ENCODE measurements around the gene USP40.

The USP40 gene

DNA sequence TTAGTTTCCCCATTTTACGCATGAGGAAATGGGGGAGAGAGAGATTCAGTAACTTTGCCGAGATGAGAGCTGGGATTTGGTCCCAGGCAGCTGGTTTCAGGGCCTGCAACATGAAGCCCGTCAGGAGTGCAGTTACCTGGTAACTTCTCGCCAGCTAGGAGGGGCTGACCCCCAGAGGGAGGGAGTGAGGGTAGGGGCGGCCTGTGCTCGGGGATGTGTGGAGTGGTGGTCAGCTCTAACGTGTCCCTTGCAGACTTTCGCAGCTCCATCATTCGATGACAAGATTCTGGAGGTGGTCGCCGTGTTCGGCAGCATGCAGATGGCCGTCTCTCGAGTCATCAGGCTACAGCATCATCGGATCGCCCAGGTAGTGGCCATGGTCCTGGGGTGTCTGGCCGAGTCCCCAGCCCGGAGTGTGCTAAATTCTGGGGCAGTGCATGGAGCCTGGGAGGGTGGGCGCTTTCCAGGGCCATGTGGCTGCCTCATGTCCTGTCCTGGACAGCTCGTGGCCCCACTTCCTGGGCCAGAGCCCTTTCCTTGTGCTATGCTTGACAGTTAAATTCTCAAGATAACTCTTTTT lies 108.5 kb downstream of the USP40 start:
- H3K4me3 ChIP-seq (ENCODE audit: low read depth, low read length): no peak overlapping the region
- in situ Hi-C loops (cut with HindIII; ENCODE audit: low sequenced_read_pairs): no loop called here
- no peak for DNase-seq (ENCODE audit: low read depth, low spot score)
- TF ChIP-seq, protein P1, sequence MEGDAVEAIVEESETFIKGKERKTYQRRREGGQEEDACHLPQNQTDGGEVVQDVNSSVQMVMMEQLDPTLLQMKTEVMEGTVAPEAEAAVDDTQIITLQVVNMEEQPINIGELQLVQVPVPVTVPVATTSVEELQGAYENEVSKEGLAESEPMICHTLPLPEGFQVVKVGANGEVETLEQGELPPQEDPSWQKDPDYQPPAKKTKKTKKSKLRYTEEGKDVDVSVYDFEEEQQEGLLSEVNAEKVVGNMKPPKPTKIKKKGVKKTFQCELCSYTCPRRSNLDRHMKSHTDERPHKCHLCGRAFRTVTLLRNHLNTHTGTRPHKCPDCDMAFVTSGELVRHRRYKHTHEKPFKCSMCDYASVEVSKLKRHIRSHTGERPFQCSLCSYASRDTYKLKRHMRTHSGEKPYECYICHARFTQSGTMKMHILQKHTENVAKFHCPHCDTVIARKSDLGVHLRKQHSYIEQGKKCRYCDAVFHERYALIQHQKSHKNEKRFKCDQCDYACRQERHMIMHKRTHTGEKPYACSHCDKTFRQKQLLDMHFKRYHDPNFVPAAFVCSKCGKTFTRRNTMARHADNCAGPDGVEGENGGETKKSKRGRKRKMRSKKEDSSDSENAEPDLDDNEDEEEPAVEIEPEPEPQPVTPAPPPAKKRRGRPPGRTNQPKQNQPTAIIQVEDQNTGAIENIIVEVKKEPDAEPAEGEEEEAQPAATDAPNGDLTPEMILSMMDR (IDR thresholded peaks at IDR 0.05; ENCODE audit: low read depth, low read length): no peak

DNA sequence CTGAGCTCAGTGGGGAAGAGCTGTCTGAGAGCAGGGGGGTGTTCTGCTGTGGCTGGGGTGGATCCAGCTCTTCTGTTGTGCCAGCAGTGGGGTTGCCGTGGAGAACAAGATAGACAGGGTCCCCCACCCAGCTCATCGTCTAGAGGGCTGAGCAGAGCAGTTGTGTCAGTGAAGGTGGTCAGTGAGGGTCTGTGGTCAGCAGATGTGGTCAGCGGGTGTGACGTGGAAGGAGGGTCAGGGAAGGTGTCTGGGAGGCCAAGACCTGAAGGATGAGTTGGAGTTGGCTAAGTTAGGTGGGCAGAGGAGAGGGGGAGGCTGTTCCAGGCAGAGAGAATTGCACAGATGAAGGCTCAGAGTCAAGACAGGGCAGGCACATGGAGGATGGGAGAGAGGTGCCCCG lies 109.2 kb downstream of the USP40 start:
- in situ Hi-C loops (cut with HindIII; ENCODE audit: low sequenced_read_pairs): no loop called here
- no peak for DNase-seq (ENCODE audit: low read depth, low spot score)
- no peak overlapping the region for H3K4me3 ChIP-seq (ENCODE audit: low read depth, low read length)
- TF ChIP-seq, protein P1 (IDR thresholded peaks at IDR 0.05; ENCODE audit: low read depth, low read length): no peak

DNA sequence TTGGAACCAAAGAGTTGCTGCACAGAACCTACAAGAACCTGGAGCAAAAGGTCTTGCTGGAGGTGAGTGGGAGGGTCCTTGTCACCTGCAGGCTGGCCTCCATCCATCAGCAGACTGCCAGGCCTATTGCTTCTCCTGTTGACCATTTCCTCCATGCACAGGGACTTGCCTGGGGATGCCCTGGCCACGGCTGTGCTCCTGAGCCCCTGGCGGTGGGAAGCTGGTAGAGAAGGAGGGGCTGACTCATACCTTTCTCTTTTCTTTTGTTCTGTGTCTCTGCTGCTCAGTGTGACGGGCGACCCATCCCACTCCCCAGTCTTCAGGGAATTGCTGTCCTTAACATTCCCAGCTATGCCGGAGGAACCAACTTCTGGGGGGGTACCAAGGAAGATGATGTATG lies 109.6 kb downstream of the USP40 start:
- in situ Hi-C loops (cut with HindIII; ENCODE audit: low sequenced_read_pairs): no loop called here
- no peak overlapping the region for H3K4me3 ChIP-seq (ENCODE audit: low read depth, low read length)
- DNase-seq (ENCODE audit: low read depth, low spot score): no peak
- TF ChIP-seq, protein P1 (IDR thresholded peaks at IDR 0.05; ENCODE audit: low read depth, low read length): no peak

DNA sequence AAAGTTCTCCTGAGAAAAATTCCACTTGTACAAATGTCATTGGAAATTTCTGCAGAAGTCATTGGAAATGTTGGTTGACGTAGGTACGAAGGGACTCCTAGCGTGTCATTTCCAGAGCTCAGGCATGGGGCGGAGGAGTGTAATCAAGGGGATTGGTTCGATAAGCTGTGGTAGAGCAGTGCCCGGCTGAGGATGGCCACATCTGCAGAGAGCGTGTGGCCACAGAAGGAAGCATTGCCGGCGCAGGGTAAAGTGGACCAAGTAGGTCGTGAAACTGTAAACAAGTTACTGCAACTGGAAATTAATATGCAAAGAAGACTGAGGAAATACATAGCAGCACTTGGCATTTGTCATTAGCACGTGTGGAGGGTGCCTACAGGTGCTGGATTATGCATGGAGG lies 110.5 kb downstream of the USP40 start:
- no peak for DNase-seq (ENCODE audit: low read depth, low spot score)
- TF ChIP-seq, protein P1 (IDR thresholded peaks at IDR 0.05; ENCODE audit: low read depth, low read length): no peak
- in situ Hi-C loops (cut with HindIII; ENCODE audit: low sequenced_read_pairs): no loop called here
- no peak overlapping the region for H3K4me3 ChIP-seq (ENCODE audit: low read depth, low read length)

DNA sequence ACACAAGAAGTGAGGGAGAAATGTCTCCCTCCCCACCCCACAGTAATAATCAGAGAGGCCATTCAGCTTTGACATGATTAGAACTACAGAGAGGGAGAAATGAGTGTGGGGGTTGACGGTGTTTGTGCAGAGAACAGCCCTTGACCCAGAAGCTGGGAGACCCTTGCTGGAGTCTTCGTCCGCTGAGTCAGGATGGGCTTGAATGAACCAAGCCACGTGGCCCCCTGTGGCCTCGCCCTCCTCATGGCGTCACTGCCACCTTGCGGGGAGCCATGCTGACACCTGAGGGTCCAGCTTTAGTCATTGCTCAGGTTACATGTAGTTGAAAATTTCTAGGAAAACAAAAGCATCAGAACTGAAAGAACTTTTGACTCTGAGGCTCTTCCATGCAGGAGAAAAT lies 111.1 kb downstream of the USP40 start:
- no peak for DNase-seq (ENCODE audit: low read depth, low spot score)
- in situ Hi-C loops (cut with HindIII; ENCODE audit: low sequenced_read_pairs): no loop called here
- H3K4me3 ChIP-seq (ENCODE audit: low read depth, low read length): no peak overlapping the region
- TF ChIP-seq, protein P1 (IDR thresholded peaks at IDR 0.05; ENCODE audit: low read depth, low read length): no peak

DNA sequence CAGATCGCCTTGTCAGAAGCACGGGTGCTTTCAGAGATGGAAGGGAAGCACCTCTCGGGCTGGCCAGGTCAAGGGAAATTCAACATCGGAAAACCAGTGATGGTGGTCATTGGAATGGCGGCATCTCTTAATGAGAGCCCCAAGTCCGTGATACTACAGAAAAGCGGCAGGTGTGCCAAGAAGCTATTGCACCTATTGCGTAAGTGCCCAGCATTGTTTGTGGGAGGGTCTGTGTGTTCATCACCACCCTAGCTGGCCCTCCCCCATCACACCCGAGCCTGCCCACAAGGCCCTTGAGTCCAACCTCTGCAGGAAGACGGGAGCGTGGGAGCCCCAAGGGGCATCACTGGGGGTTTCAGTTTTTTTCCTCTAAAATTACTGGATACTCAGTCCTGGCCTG lies 111.6 kb downstream of the USP40 start:
- H3K4me3 ChIP-seq (ENCODE audit: low read depth, low read length): no peak overlapping the region
- TF ChIP-seq, protein P1 (IDR thresholded peaks at IDR 0.05; ENCODE audit: low read depth, low read length): no peak
- in situ Hi-C loops (cut with HindIII; ENCODE audit: low sequenced_read_pairs): no loop called here
- DNase-seq (ENCODE audit: low read depth, low spot score): no peak

DNA sequence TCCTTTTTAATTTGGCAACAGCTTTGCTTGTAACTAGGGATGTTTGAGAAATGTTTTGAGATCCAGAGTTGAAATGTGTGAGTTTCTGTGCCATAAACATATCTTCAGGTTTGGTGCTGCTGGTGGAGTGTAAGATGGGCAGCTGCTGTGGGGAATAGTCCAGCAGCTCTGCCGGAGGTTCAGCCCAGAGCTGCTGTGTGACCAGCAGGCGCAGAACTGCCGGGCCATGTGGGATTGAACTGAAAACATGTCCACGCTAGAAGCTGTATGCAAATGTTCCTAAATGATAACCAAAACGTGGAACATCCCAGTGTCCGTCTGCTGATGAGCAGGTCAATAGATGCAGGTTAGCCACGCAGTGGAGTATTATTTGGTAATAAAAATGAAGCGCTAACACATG lies 112.7 kb downstream of the USP40 start:
- in situ Hi-C loops (cut with HindIII; ENCODE audit: low sequenced_read_pairs): no loop called here

More for the DNA sequence above, 112.7 kb downstream of the USP40 start:
- DNase-seq (ENCODE audit: low read depth, low spot score): no peak
- TF ChIP-seq, protein P1 (IDR thresholded peaks at IDR 0.05; ENCODE audit: low read depth, low read length): no peak
- no peak overlapping the region for H3K4me3 ChIP-seq (ENCODE audit: low read depth, low read length)
